Activated effector memory CD4-positive, alpha-beta T cell treated with anti-CD3 and anti-CD28 coated beads, Interleukin-2, amount 50 U/mL, for 16 hours (primary cell): Measurements from ENCODE around the gene NFATC1.
A peak's percentile ranks its signal among the peaks of the same experiment; 100 is the strongest.

ENCODE experiments used
- DNase-seq: peaks from one replicate; pipeline ENCODE4 v3.0.0-alpha.2; 2020

The NFATC1 gene

DNA sequence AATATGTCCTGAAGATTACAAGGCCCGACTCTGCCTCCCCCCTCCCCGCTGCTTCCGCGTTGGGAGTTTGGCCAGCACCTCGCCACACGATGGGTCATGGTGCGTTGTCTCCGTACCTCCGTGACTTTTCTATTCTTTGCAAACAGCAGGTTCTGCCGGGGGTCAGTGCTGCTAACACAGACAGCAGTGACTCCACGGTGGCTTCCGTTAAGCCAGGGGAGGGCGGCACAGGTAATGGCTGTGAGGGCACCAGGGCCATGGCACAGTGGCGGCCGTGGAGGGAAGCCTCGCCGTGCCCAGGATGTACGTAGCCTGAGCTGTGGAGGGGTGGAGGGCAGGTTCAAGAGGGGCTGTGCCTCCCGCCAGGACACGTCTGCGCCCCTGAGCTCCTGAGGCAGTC lies 115.5 kb downstream of the NFATC1 start:
- DNase-seq, result peak; percentile 59

DNA sequence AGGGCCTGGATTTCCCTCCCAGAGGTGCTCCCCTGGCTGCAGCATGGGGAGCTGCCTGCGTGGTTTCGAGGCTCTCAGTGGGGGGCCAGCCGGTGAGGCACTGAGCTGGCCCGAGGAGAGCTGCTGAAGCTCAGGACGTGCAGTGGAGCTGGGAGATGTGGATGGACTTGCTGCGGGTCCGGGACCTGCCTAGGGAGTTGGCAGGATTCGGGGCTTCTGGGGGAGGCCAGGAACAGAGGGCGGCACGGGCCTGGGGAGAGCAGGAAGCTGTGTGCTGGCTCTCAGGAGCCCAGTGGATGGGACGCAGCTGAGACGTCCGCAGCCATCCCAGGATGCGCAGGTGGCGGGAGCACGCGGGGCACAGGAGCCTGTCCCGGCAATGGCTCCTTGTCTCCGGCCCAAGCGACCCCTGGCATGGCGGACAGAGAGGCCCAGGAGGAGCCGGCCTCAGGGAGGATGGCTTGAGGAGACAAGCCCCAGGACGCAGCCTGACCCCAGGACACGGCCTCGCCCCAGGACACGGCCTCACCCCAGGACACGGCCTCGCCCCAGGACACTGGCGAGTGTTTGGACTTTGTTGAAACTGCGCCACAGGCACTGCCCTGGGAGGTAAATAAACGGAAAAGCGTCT lies 116.1 kb downstream of the NFATC1 start:
- DNase-seq, result peak; percentile 53

DNA sequence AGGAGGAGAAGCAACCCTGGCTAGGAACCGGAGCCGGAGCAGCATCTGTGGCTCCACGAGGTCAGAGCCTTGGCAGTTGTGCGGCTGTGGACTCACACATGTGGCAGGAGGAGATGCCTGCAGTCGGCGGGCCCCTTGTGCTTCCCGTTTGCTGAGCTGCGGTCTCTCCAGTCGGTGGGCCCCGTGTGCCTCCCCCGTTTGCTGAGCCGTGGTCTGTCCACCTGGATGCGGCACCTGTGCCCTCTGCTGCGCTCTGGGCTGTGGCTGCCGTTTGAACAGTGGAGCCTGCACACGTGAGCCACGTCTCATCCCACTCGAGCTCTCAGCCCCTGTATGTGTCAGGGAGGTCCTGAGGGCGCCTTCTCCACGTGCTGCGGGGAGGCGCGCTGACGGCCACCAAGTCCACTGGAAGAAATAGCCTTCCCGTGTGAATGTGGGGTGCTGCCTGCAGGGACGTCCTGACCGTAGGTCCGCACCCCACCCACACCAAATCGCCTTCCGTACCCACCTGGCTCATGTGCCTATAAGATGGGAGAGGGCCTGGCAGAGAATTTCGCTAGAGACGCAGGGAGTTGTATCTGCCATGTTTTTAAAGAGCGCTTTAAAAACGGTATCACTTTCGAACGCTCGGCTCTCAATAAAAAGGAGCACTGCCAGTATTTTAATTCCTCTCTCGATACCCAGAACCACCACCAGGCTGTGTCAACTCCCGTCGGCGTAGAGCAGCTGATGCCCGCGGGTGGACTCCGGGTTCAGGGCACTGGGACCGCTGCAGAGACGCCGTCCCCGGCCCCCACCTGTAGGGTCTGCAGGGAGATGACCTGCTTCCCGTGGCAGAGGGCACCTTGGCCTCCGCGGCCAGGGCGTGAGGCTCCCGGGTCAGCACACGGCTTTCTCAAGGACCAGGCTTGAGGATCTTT lies 117.0 kb downstream of the NFATC1 start:
- peak; percentile 57 for DNase-seq

DNA sequence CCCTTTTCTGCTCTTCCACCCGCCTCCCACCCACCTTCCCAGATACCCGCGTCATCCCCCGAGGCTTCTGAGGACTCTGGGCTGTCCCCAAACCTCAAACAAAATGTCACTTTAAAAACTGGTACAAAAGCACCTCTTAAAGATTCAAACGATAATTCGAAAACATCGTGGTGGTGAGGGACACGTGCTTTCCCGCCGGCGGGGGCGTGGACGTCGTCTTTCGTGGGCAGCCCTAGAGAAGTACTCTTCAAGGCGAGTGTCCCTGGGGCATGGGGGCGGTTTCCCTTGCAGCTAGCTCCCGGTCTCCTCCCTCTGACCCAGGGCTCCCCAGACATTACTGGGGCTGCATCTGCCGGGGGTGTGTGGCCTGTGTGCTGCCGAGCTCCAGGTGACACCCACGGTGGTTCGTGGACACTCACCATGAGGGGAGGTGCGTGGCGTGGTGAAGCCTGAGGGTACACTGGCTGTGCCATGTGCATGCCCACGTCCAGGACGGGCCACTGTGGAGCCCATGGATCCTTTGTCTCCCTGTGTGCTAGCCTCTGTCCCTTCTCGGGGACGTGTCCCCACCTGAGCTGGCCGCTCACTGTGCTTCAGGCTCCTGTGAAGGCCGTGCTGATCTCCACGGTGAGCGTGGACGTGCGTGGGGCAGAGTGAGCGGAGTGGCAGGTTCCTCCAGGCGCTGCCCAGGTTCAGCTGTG lies 117.8 kb downstream of the NFATC1 start:
- peak; percentile 58 for DNase-seq

DNA sequence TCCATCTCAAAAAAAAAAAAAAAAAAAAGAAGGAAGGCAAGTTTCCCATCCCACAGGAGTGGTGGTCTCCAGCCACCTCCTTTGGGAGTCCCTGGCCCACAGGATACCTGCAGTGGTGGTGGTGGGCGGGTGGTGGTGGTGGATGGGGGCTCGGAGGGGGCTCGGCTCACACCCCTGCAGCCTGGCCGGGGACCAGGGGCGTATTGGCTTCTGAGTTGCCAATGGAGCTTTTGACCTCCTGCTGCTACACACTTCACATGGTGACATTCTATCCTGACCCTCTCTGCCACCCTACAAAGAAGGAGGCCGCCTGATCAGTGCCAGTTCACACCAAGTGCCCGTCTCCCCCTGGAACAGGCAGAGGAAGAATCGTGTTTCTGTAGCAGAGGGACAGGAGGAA lies 119.6 kb downstream of the NFATC1 start:
- no peak for DNase-seq

DNA sequence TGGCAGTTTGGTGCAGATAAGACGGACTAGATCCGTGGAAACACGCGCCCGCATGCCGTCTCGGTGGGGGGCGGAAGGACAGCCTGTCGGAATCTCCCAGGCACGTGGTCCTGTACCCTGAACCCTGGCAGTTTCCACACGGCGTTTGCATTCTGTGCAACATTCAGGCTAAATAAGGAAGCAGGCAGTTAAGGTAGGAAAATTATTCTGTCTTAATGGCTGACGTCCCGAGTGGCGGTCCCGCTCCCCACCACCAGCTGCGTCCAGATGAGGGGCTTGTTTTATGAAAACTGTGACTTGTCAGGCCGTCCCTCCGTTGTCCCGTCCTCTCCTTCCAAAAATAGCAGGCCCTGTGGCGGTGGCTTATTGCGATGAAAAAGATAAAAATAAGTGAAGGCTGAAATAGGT lies 120.2 kb downstream of the NFATC1 start:
- no peak for DNase-seq

DNA sequence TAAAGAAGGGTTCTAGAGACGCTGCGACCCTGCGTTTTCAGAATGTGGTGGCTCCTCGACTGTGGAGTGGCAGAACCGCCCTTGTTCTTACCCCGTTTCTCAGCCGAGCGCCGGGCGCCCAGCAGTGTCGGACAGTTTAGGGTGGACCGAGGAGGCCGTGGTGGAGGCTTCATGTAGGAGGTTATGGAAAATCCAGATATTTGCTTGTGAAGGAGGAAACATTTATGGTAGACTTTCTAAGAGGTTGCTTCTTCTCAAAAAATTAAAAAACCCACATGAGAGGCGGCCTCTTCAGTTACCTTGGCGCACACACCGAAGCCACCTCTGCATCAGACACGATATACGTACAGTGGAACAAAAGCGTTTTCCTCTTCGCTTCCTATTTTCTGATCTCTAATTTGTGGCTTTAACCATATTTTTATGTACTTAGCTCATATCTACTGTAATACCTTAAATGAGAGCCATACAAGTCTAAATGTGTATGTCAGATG lies 120.8 kb downstream of the NFATC1 start:
- DNase-seq, result no peak

DNA sequence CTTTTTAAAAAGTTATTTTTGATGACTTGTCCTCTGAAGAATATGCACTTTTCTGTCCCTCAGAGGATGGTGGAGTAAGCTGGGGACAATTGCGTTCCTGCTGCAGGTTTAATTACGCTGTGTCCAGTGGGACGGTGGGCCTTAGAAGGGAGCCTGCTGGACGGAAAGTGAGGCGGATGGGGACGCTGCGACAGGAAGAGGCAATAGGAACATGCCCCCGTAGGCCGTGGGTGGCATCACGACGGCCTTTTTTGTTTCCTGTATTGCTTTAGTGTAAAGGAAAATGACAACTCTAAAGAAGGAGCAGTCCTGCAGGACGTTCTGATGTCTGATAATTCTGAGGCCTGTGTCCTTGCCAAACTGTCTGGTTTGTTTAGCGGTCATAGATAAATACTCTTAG lies 121.6 kb downstream of the NFATC1 start:
- DNase-seq, result peak; percentile 82

DNA sequence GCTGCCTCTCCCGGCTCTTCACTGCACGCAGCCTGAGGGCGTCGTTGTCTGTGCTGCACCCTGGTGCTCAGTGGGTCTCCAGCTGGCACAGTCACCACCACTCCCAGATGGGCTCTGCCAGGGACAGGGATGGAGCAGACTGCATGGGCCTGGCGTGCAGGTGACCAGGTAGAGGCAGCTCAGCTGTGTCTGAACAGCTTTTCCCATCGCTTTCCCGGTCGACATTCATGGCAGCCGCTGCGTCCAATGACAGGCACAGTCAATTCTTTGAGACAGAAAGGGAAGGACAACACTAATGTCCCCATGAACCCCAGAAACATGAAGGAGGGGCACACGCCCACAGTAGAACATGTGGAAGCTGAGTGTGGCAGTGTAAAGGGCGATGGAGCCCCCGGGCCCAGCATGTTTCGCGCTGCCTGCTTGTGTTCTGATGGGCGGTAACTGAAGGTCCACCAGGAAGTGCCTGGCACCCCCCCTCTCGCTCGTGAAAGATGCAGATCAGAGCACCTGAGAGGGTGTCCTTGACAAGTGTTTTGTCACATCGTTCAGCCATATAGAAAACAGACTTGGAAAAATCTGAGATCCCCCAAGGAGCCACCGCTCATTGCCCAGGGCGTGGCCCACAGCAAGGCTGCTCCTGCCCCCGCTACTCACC lies 122.4 kb downstream of the NFATC1 start:
- DNase-seq, result no peak

DNA sequence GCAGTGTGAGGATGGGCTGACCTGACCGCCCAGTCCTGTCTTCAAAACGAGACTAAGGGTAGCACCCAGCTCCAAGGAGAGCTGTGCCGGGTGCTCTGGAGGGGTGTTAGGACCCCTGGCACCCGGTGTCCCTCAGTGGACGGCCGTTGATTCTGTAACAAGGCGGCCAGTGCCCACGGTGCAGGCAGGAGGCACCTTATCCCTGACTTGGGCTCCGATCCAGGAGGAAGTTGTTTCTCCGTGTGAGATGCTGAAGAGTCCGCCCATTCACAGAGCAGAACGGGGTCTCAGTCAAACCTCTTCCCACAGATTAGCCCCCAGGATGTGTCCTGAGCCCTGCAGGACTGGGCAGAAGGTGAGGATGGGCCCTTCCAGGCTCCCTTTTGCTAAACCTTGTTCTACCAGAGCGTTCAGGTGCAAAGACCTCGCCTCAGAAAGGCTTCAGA lies 123.0 kb downstream of the NFATC1 start:
- no peak for DNase-seq

DNA sequence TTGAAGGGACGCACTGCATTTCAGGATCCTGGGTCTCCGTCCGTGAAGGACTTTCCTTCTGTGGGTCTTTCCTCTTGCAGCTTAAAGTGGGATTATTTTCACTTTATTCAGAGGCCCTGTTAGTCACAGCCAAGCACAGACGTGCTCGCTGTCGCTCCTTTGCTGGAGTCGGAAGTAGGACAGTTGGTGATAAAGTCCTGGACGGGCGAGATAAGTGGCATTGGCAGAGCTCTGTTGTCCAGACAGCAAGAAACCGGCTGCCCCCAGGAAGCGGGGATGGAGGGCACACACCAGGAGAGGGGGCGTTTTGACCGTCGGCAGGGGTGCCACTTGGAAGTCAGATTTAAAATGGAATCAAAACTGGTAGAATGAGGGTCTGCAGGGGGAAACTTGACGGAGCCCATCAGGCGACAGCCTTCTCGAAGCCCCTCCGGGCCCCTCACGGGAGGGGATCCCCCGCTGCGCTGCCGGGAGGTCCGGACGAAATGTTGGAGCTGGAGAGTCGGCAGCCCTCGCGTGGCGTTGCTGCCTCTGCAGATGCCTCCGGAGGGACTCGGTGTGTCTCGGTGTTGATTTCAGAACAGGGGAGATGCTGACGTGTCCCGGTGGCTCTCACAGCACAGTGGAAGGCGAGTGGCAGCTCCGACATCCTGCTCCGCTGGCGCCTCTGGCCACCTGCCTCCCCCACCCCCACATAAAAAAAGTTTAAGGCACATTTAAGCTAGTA lies 124.2 kb downstream of the NFATC1 start:
- peak; percentile 78 for DNase-seq

DNA sequence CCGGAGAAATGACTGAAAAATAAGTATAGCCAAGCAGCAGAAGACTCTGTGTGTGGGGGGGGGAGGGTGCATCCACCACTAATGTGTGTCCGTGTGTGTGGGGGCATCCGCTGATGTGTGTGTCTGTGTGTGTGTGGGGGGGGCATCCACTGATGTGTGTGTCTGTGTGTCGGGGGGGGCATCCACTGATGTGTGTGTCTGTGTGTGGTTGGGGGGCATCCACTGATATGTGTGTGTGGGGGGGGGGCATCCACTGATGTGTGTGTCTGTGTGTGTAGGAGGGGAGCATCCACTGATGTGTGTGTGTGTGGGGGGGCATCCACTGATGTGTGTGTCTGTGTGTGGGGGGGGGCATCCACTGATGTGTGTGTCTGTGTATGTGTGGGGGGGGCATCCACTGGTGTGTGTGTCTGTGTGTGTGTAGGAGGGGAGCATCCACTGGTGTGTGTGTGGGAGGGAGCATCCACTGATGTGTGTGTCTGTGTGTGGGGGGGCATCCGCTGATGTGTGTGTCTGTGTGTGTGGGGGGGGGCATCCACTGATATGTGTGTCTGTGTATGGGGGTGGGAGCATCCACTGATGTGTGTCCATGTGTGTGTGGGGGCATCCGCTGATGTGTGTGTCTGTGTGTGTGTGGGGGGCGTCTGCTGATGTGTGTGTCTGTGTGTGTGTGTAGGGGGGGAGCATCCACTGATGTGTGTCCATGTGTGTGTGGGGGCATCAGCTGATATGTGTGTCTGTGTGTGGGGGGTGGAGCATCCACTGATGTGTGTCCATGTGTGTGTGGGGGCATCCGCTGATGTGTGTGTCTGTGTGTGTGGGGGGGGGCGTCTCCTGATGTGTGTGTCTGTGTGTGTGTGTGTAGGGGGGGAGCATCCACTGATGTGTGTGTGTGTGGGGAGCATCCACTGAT lies 125.0 kb downstream of the NFATC1 start:
- DNase-seq, result peak; percentile 58

DNA sequence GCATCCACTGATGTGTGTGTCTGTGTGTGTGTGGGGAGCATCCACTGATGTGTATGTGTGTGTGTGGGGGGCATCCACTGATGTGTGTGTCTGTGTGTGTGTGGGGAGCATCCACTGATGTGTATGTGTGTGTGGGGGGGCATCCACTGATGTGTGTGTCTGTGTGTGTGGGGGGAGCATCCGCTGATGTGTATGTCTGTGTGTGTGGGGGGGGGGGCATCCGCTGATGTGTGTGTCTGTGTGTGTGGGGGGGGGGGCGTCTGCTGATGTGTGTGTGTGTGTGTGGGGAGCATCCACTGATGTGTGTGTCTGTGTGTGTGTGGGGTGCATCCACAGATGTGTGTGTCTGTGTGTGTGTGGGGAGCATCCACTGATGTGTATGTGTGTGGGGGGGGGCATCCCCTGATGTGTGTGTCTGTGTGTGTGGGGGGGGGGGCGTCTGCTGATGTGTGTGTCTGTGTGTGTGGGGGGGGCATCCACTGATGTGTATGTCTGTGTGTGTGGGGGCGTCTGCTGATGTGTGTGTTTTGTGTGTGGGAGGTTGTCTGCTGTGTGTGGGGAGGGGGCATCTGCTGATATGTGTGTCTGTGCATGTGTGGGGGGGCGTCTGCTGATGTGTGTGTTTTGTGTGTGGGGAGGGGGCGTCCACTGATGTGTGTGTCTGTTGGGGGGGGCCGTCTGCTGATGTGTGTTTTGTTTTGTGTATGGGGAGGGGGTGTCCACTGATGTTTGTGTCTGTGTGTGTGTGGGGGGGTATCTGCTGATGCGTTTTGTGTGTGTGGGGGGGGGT lies 125.9 kb downstream of the NFATC1 start:
- DNase-seq, result peak; percentile 58

DNA sequence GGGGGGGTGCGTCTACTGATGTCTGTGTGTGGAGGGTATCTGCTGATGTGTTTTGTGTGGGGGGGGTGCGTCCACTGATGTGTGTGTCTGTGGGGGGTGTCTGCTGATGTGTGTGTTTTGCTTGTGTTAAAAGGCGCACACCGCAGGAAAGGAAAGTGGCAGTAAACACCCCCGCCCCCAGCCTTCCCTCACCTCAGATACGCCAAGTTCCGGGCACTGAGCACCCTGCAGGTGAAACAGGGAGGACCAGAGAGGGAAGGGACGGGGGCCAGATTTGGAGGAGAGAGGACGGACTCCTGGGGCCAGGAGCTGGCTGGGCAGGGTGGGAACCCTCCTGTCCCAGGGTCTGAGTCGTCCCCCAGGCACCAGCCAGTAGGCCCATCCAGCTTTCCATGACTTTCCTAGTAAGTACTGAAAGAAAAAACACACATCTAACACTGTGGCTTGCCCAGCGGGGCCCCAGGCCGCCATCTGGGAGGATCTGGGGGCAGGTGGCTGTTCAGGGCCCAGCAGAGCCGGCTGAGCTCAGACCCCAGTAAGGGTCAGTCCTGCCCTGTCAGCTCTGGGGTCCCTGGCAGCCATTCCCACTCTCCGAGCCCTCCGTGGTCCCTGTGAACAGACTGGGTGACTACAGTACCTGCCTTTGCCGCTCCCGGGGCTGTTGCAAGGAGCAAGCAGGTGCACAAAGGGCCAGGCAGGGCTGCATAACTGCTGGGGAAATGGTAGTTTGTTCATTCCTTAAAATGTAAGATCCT lies 126.9 kb downstream of the NFATC1 start:
- peak; percentile 83 for DNase-seq

DNA sequence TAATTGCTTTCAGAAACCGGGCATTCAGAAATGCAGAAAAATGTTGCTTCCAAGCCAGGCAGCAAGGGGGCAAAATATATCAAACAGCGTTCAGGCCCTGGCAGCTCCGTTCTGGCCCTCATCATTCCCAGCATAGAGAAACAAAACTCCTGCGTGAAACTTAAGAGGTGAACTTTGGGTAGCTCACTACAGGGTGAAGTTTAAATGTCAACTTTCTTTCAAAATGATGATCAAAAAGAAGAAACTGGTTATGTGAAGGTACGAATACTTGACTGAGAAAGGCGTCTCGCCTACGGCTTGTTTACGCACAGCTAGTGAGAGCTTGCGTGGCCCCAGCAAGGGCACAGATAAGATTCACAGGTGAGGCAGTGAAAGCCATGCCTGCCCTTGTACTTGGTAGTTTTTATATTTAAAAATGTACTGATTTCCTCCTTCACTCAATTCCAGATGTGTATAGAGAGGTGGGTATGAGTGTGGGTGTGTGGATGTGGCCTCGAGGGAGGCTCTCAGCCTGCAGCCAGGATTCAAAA lies 127.5 kb downstream of the NFATC1 start:
- peak; percentile 87 for DNase-seq

DNA sequence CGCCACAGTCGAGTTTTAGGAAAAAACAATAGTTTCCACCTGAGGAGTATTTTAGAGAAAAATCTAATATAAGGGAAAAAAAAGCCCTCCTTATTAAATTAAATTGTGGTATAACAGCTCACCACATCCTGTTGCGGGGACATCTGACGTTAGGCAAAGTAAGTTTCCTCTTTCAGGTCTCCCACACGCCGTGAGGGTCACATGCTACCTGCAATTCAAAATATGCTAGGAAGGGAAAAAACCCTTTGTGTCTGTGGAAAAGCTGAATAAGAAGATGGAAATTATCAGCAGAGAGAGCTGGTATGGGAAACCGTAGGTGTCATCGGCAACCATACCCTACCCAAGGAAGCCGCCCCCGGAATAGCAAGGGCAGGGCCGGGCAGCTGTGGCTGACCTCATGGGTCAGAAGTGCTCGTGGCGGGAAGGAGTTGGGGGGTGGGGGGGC lies 128.0 kb downstream of the NFATC1 start:
- peak; percentile 91 for DNase-seq

DNA sequence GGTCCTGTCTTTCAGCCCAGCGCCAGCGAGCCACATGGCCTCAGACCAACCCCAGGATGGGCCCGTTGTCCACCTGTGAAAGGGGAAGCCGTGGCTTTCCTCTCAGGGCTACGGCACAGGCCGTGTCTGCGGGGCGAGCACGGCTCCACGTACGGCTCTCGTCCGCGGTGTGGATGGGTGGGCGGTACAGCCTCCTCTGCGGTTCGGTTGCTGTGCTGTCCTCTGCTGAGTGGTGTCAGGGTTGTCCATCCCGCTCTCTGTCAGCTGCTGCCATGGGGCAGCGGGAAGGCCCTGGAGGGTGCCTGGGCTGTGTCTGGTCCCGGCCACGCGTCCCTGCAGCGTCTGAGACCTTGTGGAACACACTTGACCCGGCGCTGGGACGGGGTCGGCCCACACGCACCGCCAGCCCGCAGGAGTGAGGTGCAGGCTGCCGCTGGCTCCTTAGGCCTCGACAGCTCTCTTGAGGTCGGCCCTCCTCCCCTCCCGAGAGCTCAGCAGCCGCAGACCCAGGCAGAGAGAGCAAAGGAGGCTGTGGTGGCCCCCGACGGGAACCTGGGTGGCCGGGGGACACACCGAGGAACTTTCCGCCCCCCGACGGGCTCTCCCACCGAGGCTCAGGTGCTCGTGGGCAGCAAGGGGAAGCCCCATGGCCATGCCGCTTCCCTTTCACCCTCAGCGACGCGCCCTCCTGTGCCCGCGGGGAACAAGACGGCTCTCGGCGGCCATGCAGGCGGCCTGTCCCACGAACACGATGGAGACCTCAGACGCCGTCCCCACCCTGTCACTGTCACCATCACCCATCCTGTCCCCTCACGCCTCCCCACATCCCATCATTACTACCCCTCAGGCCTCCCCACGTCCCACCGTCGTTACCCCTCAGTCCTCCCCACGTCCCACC lies 128.7 kb downstream of the NFATC1 start:
- DNase-seq, result peak; percentile 83
